Breast epithelium (tissue), 3 donors: Measurements from ENCODE around the gene PRXL2B.

Source experiments
- CTCF ChIP-seq, 3 donors: fragments of 450-650 bp; IDR thresholded peaks; one replicate each; pipeline ENCODE4 v1.5.1; 2016 to 2017; ENCODE audit warnings: antibody characterized with exemption in 3 of 3, mild to moderate bottlenecking in 3 of 3, moderate library complexity in 3 of 3
- POLR2A ChIP-seq: fragments of 450-650 bp; IDR thresholded peaks from one replicate; pipeline ENCODE4 v1.6.1; 2016; ENCODE audit warnings: antibody characterized with exemption, mild to moderate bottlenecking, moderate library complexity
- POLR2AphosphoS5 ChIP-seq, 3 donors: sonication (generic); formaldehyde crosslinking; IDR thresholded peaks; one replicate each; pipeline ENCODE4 v1.6.1; 2017; ENCODE audit warnings: antibody characterized with exemption in 3 of 3

- TF ChIP-seq CTCF (IDR thresholded peaks at IDR 0.05) (no peak), POLR2AphosphoS5 (IDR thresholded peaks at IDR 0.05) (no peak), POLR2A (no peak)
These were observed 5.9 kb upstream of the PRXL2B start for GRCh38 chr1:2580691-2581090.
